ENCODE measurements around the gene NDUFS6.
A peak's percentile ranks its signal among the peaks of the same experiment; 100 is the strongest.

The NDUFS6 gene

GRCh38 chr5:1800472-1801221 lies 560 bp upstream of the NDUFS6 start:
- Histone ChIP-seq H3K27me3 (ENCODE audit: insufficient read depth, poor library complexity, severe bottlenecking) (no peaks in the 10 kb centered on the region), H3K4me3 (replicated peaks; ENCODE audit: insufficient read depth, low read length) (peak overlapping the region; percentile 86), H3K27ac (replicated peaks) (peak overlapping the region; percentile 95)
- TF ChIP-seq SPI1 (IDR thresholded peaks at IDR 0.05; ENCODE audit: borderline replicate concordance, low read depth), result no peak
- TF ChIP-seq POLR2AphosphoS5 (IDR thresholded peaks at IDR 0.05; ENCODE audit: low read depth), result no peak
- no peak for TF ChIP-seq REST (IDR thresholded peaks at IDR 0.05; ENCODE audit: insufficient replicate concordance, low read depth)
- TF ChIP-seq CTCF (IDR thresholded peaks at IDR 0.05; ENCODE audit: insufficient read depth, low read length), result no peak
- DNase-seq (ENCODE audit: low read depth in 1 of 2, low spot score in 1 of 2), result peak in 1 of 2 experiments; percentile 48

- no peak for DNase-seq (ENCODE audit: low read depth in 1 of 2, low spot score in 1 of 2)
- H3K27me3 ChIP-seq (ENCODE audit: insufficient read depth, poor library complexity, severe bottlenecking), result no peaks in the 10 kb centered on the region
- peak overlapping the region; percentile 86 for H3K4me3 ChIP-seq (replicated peaks; ENCODE audit: insufficient read depth, low read length)
- H3K27ac ChIP-seq (replicated peaks), result peak overlapping the region; percentile 95
- TF ChIP-seq GABPA (IDR thresholded peaks at IDR 0.05; ENCODE audit: low read depth) (no peak), POLR2AphosphoS5 (IDR thresholded peaks at IDR 0.05; ENCODE audit: low read depth) (no peak), CTCF (IDR thresholded peaks at IDR 0.05; ENCODE audit: insufficient read depth, low read length) (no peak), REST (IDR thresholded peaks at IDR 0.05; ENCODE audit: insufficient replicate concordance, low read depth) (no peak)
Measured at GRCh38 chr5:1801967-1802295, 724 bp downstream of the NDUFS6 start.

GRCh38 chr5:1803192-1803591 lies 2.0 kb downstream of the NDUFS6 start:
- Histone ChIP-seq H3K27ac (replicated peaks) (no peak overlapping the region), H3K27me3 (ENCODE audit: insufficient read depth, poor library complexity, severe bottlenecking) (no peaks in the 10 kb centered on the region), H3K4me3 (replicated peaks; ENCODE audit: insufficient read depth, low read length) (no peak overlapping the region)
- no peak for DNase-seq (ENCODE audit: low read depth in 1 of 2, low spot score in 1 of 2)
- TF ChIP-seq POLR2AphosphoS5 (IDR thresholded peaks at IDR 0.05; ENCODE audit: low read depth), result no peak
- no peak for TF ChIP-seq REST (IDR thresholded peaks at IDR 0.05; ENCODE audit: insufficient replicate concordance, low read depth)
- TF ChIP-seq GABPA (IDR thresholded peaks at IDR 0.05; ENCODE audit: low read depth), result no peak
- no peak for TF ChIP-seq SPI1 (IDR thresholded peaks at IDR 0.05; ENCODE audit: borderline replicate concordance, low read depth)

Measured in HL-60 (cell line).